Measurements from ENCODE around the gene LCN10. TPM values are rescaled to one million over a fixed set of nuclear protein-coding genes. Genes with fewer than 3 reads are reported as not detected.

LCN10 gene
- total RNA-seq, 4 donors from 2014 or later = 7.0 to 12.6 (median 9.8) TPM

- H3K36me3 ChIP-seq = no peaks in the 10 kb centered on the region
- no peak overlapping the region for H3K27ac ChIP-seq (replicated peaks in 1 of 4)
- no peaks in the 10 kb centered on the region for H3K9me3 ChIP-seq
- no peak overlapping the region for H3K4me3 ChIP-seq
- WGBS = 80% methylated on average over 14 of the region's 14 CpGs
- TF ChIP-seq EP300 (IDR thresholded peaks at IDR 0.05) = no peak
- no peak for TF ChIP-seq POLR2AphosphoS5 (IDR thresholded peaks at IDR 0.05)
- TF ChIP-seq CTCF (IDR thresholded peaks at IDR 0.05) = no peak
- TF ChIP-seq POLR2A (IDR thresholded peaks at IDR 0.05; ENCODE audit: low read depth) = no peak
- DNase-seq (ENCODE audit: extremely low spot score) = no peak
- intact Hi-C loops (cut with DNase I) = loop anchor here (10.0 kb wide), 1 partner anchor 208 kb away; the partner anchor contains the start of gene SEC16A
- peaks cover 35 to 41% (median 38%) of the 10 kb centered on the region in 4 donors for H3K4me1 ChIP-seq
- peaks cover 0 to 19% (median 0%) of the 10 kb centered on the region in 4 donors for H3K27me3 ChIP-seq
These were observed 49.6 kb downstream of the LCN10 start for GRCh38 chr9:136693135-136693489.

- intact Hi-C loops (cut with DNase I) = loop anchor here (10.0 kb wide), 1 partner anchor 208 kb away; the partner anchor contains the start of gene SEC16A
- H3K27ac ChIP-seq (replicated peaks in 1 of 4) = no peak overlapping the region
- WGBS = 86% methylated on average over 19 of the region's 46 CpGs
- peaks cover 42 to 47% (median 44%) of the 10 kb centered on the region in 4 donors for H3K4me1 ChIP-seq
- TF ChIP-seq CTCF (IDR thresholded peaks at IDR 0.05) = no peak
- no peak for TF ChIP-seq POLR2AphosphoS5 (IDR thresholded peaks at IDR 0.05)
- no peak for TF ChIP-seq EP300 (IDR thresholded peaks at IDR 0.05)
- TF ChIP-seq POLR2A (IDR thresholded peaks at IDR 0.05; ENCODE audit: low read depth) = no peak
- H3K36me3 ChIP-seq = no peaks in the 10 kb centered on the region
- H3K27me3 ChIP-seq = peaks cover 0 to 13% (median 0%) of the 10 kb centered on the region in 4 donors
- DNase-seq (ENCODE audit: extremely low spot score) = no peak
- no peaks in the 10 kb centered on the region for H3K9me3 ChIP-seq
- H3K4me3 ChIP-seq = no peak overlapping the region
These were observed 50.3 kb downstream of the LCN10 start for GRCh38 chr9:136692185-136693134.

GRCh38 chr9:136691316-136692184 is 51.2 kb downstream of the LCN10 start:
- Histone ChIP-seq H3K36me3 (no peaks in the 10 kb centered on the region), H3K9me3 (no peaks in the 10 kb centered on the region), H3K27ac (replicated peaks in 1 of 4) (peak overlapping the region in 3 of 4 donors; percentile 78 to 89 (median 80)), H3K27me3 (peaks cover 0 to 10% (median 0%) of the 10 kb centered on the region in 4 donors), H3K4me3 (no peak overlapping the region), H3K4me1 (peaks cover 43 to 54% (median 49%) of the 10 kb centered on the region in 4 donors)
- intact Hi-C loops (cut with DNase I) = loop anchor here (10.0 kb wide), 1 partner anchor 207 kb away; the partner anchor contains the start of gene SEC16A
- WGBS = 88% methylated on average over 25 of the region's 29 CpGs
- no peak for TF ChIP-seq CTCF (IDR thresholded peaks at IDR 0.05)
- TF ChIP-seq POLR2AphosphoS5 (IDR thresholded peaks at IDR 0.05) = no peak
- no peak for TF ChIP-seq POLR2A (IDR thresholded peaks at IDR 0.05; ENCODE audit: low read depth)
- TF ChIP-seq EP300 (IDR thresholded peaks at IDR 0.05) = no peak
- DNase-seq (ENCODE audit: extremely low spot score) = no peak

GRCh38 chr9:136690806-136691261 is 51.9 kb downstream of the LCN10 start:
- TF ChIP-seq EP300 (IDR thresholded peaks at IDR 0.05) = no peak
- TF ChIP-seq POLR2AphosphoS5 (IDR thresholded peaks at IDR 0.05) = no peak
- no peak for TF ChIP-seq CTCF (IDR thresholded peaks at IDR 0.05)
- TF ChIP-seq POLR2A (IDR thresholded peaks at IDR 0.05; ENCODE audit: low read depth) = no peak
- no peak overlapping the region for H3K4me3 ChIP-seq
- H3K27ac ChIP-seq (replicated peaks in 1 of 4) = peak overlapping the region; percentile 68 to 89 (median 79)
- H3K4me1 ChIP-seq = peaks cover 49 to 61% (median 56%) of the 10 kb centered on the region in 4 donors
- WGBS = no CpG with 5 or more reads among the region's 15 CpGs
- no peaks in the 10 kb centered on the region for H3K36me3 ChIP-seq
- peaks cover 0 to 3% (median 0%) of the 10 kb centered on the region in 4 donors for H3K27me3 ChIP-seq
- no peak for DNase-seq (ENCODE audit: extremely low spot score)
- intact Hi-C loops (cut with DNase I) = loop anchor here (10.0 kb wide), 1 partner anchor 206 kb away; the partner anchor contains the start of gene SEC16A
- no peaks in the 10 kb centered on the region for H3K9me3 ChIP-seq

All from esophagus muscularis mucosa (tissue), 4 donors.